Upper lobe of left lung (tissue), 4 donors: Measurements from ENCODE around the gene FBXO27.

Experiments
- CTCF ChIP-seq, 6 experiments: fragments of 450-650 bp in 4 of 6; fragments of 200-600 bp in 2 of 6; sonication (generic) in 2 of 6; IDR thresholded peaks; one replicate each; pipeline ENCODE4 v1.5.1; 2016 to 2019; ENCODE audit warnings: antibody characterized with exemption in 6 of 6
- EP300 ChIP-seq, 4 donors: sonication (generic); formaldehyde crosslinking; IDR thresholded peaks; one replicate each; pipeline ENCODE4 v1.5.1; 2017; ENCODE audit warnings: antibody characterized with exemption in 4 of 4, control low read depth in 2 of 4
- POLR2AphosphoS5 ChIP-seq, 2 donors: sonication (generic); formaldehyde crosslinking; IDR thresholded peaks; one replicate each; pipeline ENCODE4 v1.5.1; 2017; ENCODE audit warnings: antibody characterized with exemption in 2 of 2

- TF ChIP-seq CTCF (IDR thresholded peaks at IDR 0.05) (no peak), POLR2AphosphoS5 (IDR thresholded peaks at IDR 0.05) (no peak), EP300 (IDR thresholded peaks at IDR 0.05) (no peak)
These were observed 28.6 kb downstream of the FBXO27 start for GRCh38 chr19:39003796-39004195.
